SK-N-SH (cell line): Measurements from ENCODE around the gene KLHL33. TPM values are rescaled to one million over a fixed set of nuclear protein-coding genes. Genes with fewer than 3 reads are reported as not detected.
A peak's percentile ranks its signal among the peaks of the same experiment; 100 is the strongest.
"Not testable (repeated sequence)": the region's sequence is repeated elsewhere in the genome, so short reads cannot be mapped to it uniquely, and the experiment has no call there.

Experiments used
- CTCF ChIA-PET: fragments of 300-600, 350-600 bp; formaldehyde crosslinking; extraction: SDS; loops from one replicate; lab custom pipeline; 2021; lab: Yijun Ruan, JAX
- POLR2A ChIA-PET: fragments of 350-600 bp; sonication (Branson Sonifier 250); formaldehyde crosslinking; extraction: SDS; loops from one replicate; lab custom pipeline; 2020; ENCODE audit warnings: antibody characterized with exemption, inconsistent platforms; lab: Yijun Ruan, JAX
- DNase-seq: peaks from one replicate; pipeline ENCODE4 v3.0.0; 2012
- H2AFZ ChIP-seq: fragments of 200-600 bp; sonication (generic); 2 replicates; pipeline ENCODE4 v1.8.1; 2016; ENCODE audit warnings: antibody characterized with exemption, mild to moderate bottlenecking, low read depth
- H3F3A ChIP-seq: fragments of 200-600 bp; sonication (generic); replicated peaks from 2 replicates; pipeline ENCODE3; 2016; ENCODE audit warnings: antibody characterized with exemption, mild to moderate bottlenecking; ENCODE audit not compliant: insufficient read depth
- H3K27ac ChIP-seq, 2 experiments: fragments of 200-500 bp in 1 of 2; fragments of 200-600 bp in 1 of 2; sonication (Bioruptor generic) in 1 of 2; sonication (generic), shearing (Covaris generic) in 1 of 2; 2 replicates each; pipeline versions ENCODE4 v1.5.1 to v1.6.1; 2014 to 2016; ENCODE audit warnings: low read depth in 2 of 2, inconsistent platforms in 1 of 2, low read length in 1 of 2, mild to moderate bottlenecking in 1 of 2, mixed read lengths in 1 of 2
- H3K27me3 ChIP-seq: fragments of 200-600 bp; sonication (generic), shearing (Covaris generic); 2 replicates; pipeline ENCODE4 v1.6.1; 2016; ENCODE audit warnings: mixed run types; ENCODE audit not compliant: insufficient read depth
- H3K36me3 ChIP-seq, 2 experiments: fragments of 200-500 bp in 1 of 2; fragments of 200-600 bp in 1 of 2; sonication (Bioruptor generic) in 1 of 2; sonication (generic) in 1 of 2; replicated peaks in 1 of 2; 2 replicates each; pipeline versions ENCODE3 to v1.5.1; 2014 to 2016; ENCODE audit warnings: low read length in 1 of 2, mild to moderate bottlenecking in 1 of 2; ENCODE audit not compliant: insufficient read depth in 2 of 2, control insufficient read depth in 1 of 2
- H3K4me1 ChIP-seq, 2 experiments: fragments of 200-500 bp in 1 of 2; fragments of 200-600 bp in 1 of 2; sonication (Bioruptor generic) in 1 of 2; sonication (generic), shearing (Covaris generic) in 1 of 2; 2 replicates each; pipeline versions ENCODE4 v1.5.1 to v1.6.1; 2014 to 2016; ENCODE audit warnings: low read depth in 1 of 2, low read length in 1 of 2, mixed run types in 1 of 2; ENCODE audit not compliant: insufficient read depth in 2 of 2, control insufficient read depth in 1 of 2
- H3K4me2 ChIP-seq: fragments of 200-600 bp; sonication (generic), shearing (Covaris generic); 2 replicates; pipeline ENCODE4 v1.6.1; 2017; ENCODE audit warnings: mixed run types
- H3K4me3 ChIP-seq, 2 experiments: fragments of 200-500 bp in 1 of 2; fragments of 200-600 bp in 1 of 2; sonication (Bioruptor generic) in 1 of 2; sonication (generic), shearing (Covaris generic) in 1 of 2; 2 replicates each; pipeline versions ENCODE4 v1.5.1 to v1.8.1; 2014 to 2016; ENCODE audit warnings: low read depth in 2 of 2, inconsistent platforms in 1 of 2, low read length in 1 of 2, mild to moderate bottlenecking in 1 of 2, mixed read lengths in 1 of 2, moderate library complexity in 1 of 2
- H3K79me2 ChIP-seq: fragments of 200-600 bp; sonication (generic); 2 replicates; pipeline ENCODE4 v1.8.1; 2017; ENCODE audit warnings: mild to moderate bottlenecking; ENCODE audit not compliant: insufficient read depth
- H3K9ac ChIP-seq: fragments of 200-600 bp; sonication (generic); 2 replicates; pipeline ENCODE4 v1.6.1; 2017; ENCODE audit warnings: mixed run types
- H3K9me2 ChIP-seq: fragments of 200-600 bp; sonication (generic); 2 replicates; pipeline ENCODE4 v1.6.1; 2017; ENCODE audit warnings: mixed run types
- H3K9me3 ChIP-seq: fragments of 200-600 bp; sonication (generic); 2 replicates; pipeline ENCODE4 v1.6.1; 2017; ENCODE audit warnings: mixed run types, mild to moderate bottlenecking, moderate library complexity
- H4K20me1 ChIP-seq: fragments of 200-600 bp; sonication (generic); 2 replicates; pipeline ENCODE4 v1.6.1; 2017; ENCODE audit warnings: mild to moderate bottlenecking, mixed run types; ENCODE audit not compliant: insufficient read depth
- FOXM1 ChIP-seq: IDR thresholded peaks from 2 replicates; pipeline ENCODE4 v1.4.0; 2012; ENCODE audit warnings: low read depth, mild to moderate bottlenecking
- GATA2 ChIP-seq: sonication (generic); formaldehyde crosslinking; IDR thresholded peaks from 2 replicates; pipeline ENCODE4 v1.5.0; 2020; ENCODE audit warnings: mild to moderate bottlenecking, missing genetic modification reagents
- NRF1 ChIP-seq: IDR thresholded peaks from 2 replicates; pipeline ENCODE4 v1.6.1; 2012; ENCODE audit warnings: low read depth, mild to moderate bottlenecking, low read length
- PBX3 ChIP-seq: IDR thresholded peaks from 2 replicates; pipeline ENCODE4; 2012
- REST ChIP-seq: IDR thresholded peaks from 2 replicates; pipeline ENCODE4 v1.6.1; 2012; ENCODE audit warnings: mild to moderate bottlenecking, low read depth, low read length, moderate library complexity
- RFX5 ChIP-seq: IDR thresholded peaks from 2 replicates; pipeline ENCODE4 v1.6.1; 2012; ENCODE audit warnings: mild to moderate bottlenecking, improper control_type of control experiment, low read length
- SMC3 ChIP-seq: IDR thresholded peaks from 2 replicates; pipeline ENCODE4 v1.6.1; 2012; ENCODE audit warnings: low read depth, low read length, improper control_type of control experiment
- USF1 ChIP-seq: IDR thresholded peaks from 2 replicates; pipeline ENCODE4 v1.4.0; 2012; ENCODE audit warnings: low read depth, borderline replicate concordance
- USF2 ChIP-seq: fragments of 150-350 bp; IDR thresholded peaks from 2 replicates; pipeline ENCODE4 v1.6.1; 2017; ENCODE audit warnings: antibody characterized with exemption, low read length, low read depth, borderline replicate concordance
- YY1 ChIP-seq: IDR thresholded peaks from 2 replicates; pipeline ENCODE4 v1.4.0; 2012; ENCODE audit warnings: low read depth, mild to moderate bottlenecking
- whole genome bisulfite sequencing: methylation state at CpG from one replicate; pipeline ENCODE4 v1.1.6; 2017; ENCODE audit warnings: low lambda C conversion rate; 5-methylcytosine and 5-hydroxymethylcytosine counted together
- polyA plus RNA-seq, 3 experiments: library from polyadenylated mRNA; depleted of rRNA; stranded (reverse); fragments of >200 nt; gene quantifications; 2 replicates each; pipeline ENCODE4 v1.2.3, GENCODE V29; 2012

KLHL33 gene
- polyA plus RNA-seq, 1 of the 3 experiments (the other 2 are of a cell fraction): not detected

- TF ChIP-seq REST: peak; percentile 5; the same call in 1 of the 2 replicates
- TF ChIP-seq SMC3: 0 out of 2 replicates have a peak, but pooled peaks have one; percentile 17
- peak; percentile 100 for TF ChIP-seq USF1
- TF ChIP-seq FOXM1: no peak
- 0 out of 2 replicates have a peak, but pooled peaks have one; percentile 5 for TF ChIP-seq NRF1
- peak; percentile 8; the same call in 1 of the 2 replicates for TF ChIP-seq PBX3
- TF ChIP-seq USF2: peak; percentile 99
- TF ChIP-seq GATA2: no peak; the same call in 1 of the 2 replicates
- TF ChIP-seq YY1: peak; percentile 60; the same call in 1 of the 2 replicates
- no peak for TF ChIP-seq RFX5
These were observed 18.8 kb upstream of the KLHL33 start, which contains the start of the genes APEX1 and OSGEP (continued) for GRCh38 chr14:20454516-20455354.

GRCh38 chr14:20452831-20453230 lies 16.9 kb upstream of the KLHL33 start:
- ChIA-PET CTCF (interaction anchor here (1.6 to 2.7 kb wide), 2 partner anchors 37 to 157 kb away, joined by 5 to 6 read pairs; no protein-coding TSS in a partner anchor), POLR2A (interaction anchor here (0.5 kb wide), 1 partner anchor 110 kb away, joined by 5 read pairs; the partner anchor contains the start of gene PARP2)
- H3F3A ChIP-seq, H3K9me2 ChIP-seq, DNase-seq, H4K20me1 ChIP-seq, H3K4me2 ChIP-seq, H3K27me3 ChIP-seq, H3K4me3 ChIP-seq, H3K27ac ChIP-seq, H3K4me1 ChIP-seq, H2AFZ ChIP-seq, H3K9ac ChIP-seq, H3K9me3 ChIP-seq: not testable (repeated sequence)
- Histone ChIP-seq H3K79me2 (peaks cover 45% of the 10 kb centered on the region), H3K36me3 (peaks cover 48 to 57% of the 10 kb centered on the region in 2 experiments)
- 98% methylated on average over 8 of the region's 8 CpGs for WGBS
